Neuronal stem cell (in vitro differentiated cells): Measurements from ENCODE around the gene ANKRD28.

Experiments used
- DNase-seq: peaks from one replicate; pipeline ENCODE4 v3.0.0-alpha.2; 2013; ENCODE audit warnings: low spot score
- H2AFZ ChIP-seq: one replicate; pipeline ENCODE4 v1.6.1; 2013; ENCODE audit warnings: mild to moderate bottlenecking, low read length, inconsistent platforms
- H2AK5ac ChIP-seq: 2 replicates; pipeline ENCODE4 v1.6.1; 2013; ENCODE audit warnings: low read depth, mild to moderate bottlenecking, inconsistent platforms, low read length, moderate library complexity, mixed read lengths
- H2BK120ac ChIP-seq: 2 replicates; pipeline ENCODE4 v1.6.1; 2013; ENCODE audit warnings: low read depth, mild to moderate bottlenecking, inconsistent platforms, low read length, moderate library complexity, mixed read lengths
- H2BK12ac ChIP-seq: one replicate; pipeline ENCODE4 v1.6.1; 2013; ENCODE audit warnings: low read length, inconsistent platforms
- H2BK15ac ChIP-seq: 2 replicates; pipeline ENCODE4 v1.6.1; 2013; ENCODE audit warnings: mild to moderate bottlenecking, low read length, inconsistent platforms, mixed read lengths
- H2BK5ac ChIP-seq: one replicate; pipeline ENCODE4 v1.6.1; 2013; ENCODE audit warnings: inconsistent platforms, mild to moderate bottlenecking, low read length, moderate library complexity
- H3K14ac ChIP-seq: one replicate; pipeline ENCODE4 v1.6.1; 2013; ENCODE audit warnings: low read length, inconsistent platforms
- H3K18ac ChIP-seq: 2 replicates; pipeline ENCODE4 v1.6.1; 2013; ENCODE audit warnings: low read length, inconsistent platforms
- H3K23ac ChIP-seq: 2 replicates; pipeline ENCODE4 v1.6.1; 2013; ENCODE audit warnings: low read depth, mild to moderate bottlenecking, mixed read lengths, low read length, inconsistent platforms; ENCODE audit not compliant: poor library complexity
- H3K27ac ChIP-seq: replicated peaks from 3 replicates; pipeline ENCODE4 v1.5.1; 2013; ENCODE audit warnings: low read length, inconsistent platforms
- H3K27me3 ChIP-seq, 3 experiments: 2 replicates each; pipeline ENCODE4 v1.6.1; 2013; ENCODE audit warnings: low read length in 3 of 3, mild to moderate bottlenecking in 2 of 3, inconsistent platforms in 1 of 3, low read depth in 1 of 3, mixed read lengths in 1 of 3, moderate library complexity in 1 of 3; ENCODE audit not compliant: control insufficient read depth in 3 of 3, insufficient read depth in 3 of 3
- H3K36me3 ChIP-seq, 2 donors: replicated peaks in 1 of 2; 2 replicates each; pipeline ENCODE4 v1.6.1; 2013; ENCODE audit warnings: low read length in 2 of 2; ENCODE audit not compliant: control insufficient read depth in 2 of 2, insufficient read depth in 2 of 2
- H3K4ac ChIP-seq: 2 replicates; pipeline ENCODE4 v1.6.1; 2013; ENCODE audit warnings: inconsistent platforms, mild to moderate bottlenecking, low read length, moderate library complexity
- H3K4me1 ChIP-seq, 2 donors: 1 replicate in 1 of 2; 2 replicates in 1 of 2; pipeline ENCODE4 v1.6.1; 2013; ENCODE audit warnings: low read length in 2 of 2, low read depth in 1 of 2; ENCODE audit not compliant: control insufficient read depth in 2 of 2, insufficient read depth in 1 of 2
- H3K4me2 ChIP-seq: one replicate; pipeline ENCODE4 v1.6.1; 2013; ENCODE audit warnings: mild to moderate bottlenecking, low read length, inconsistent platforms; ENCODE audit not compliant: insufficient read depth, poor library complexity, severe bottlenecking
- H3K4me3 ChIP-seq, 2 donors: 2 replicates each; pipeline ENCODE4 v1.5.1; 2013; ENCODE audit warnings: low read length in 2 of 2, mild to moderate bottlenecking in 2 of 2, inconsistent platforms in 1 of 2, moderate library complexity in 1 of 2
- H3K79me1 ChIP-seq: one replicate; pipeline ENCODE4 v1.6.1; 2013; ENCODE audit warnings: low read depth, mild to moderate bottlenecking, inconsistent platforms, low read length, moderate library complexity
- H3K9ac ChIP-seq: one replicate; pipeline ENCODE4 v1.6.1; 2013; ENCODE audit warnings: mild to moderate bottlenecking, low read depth, low read length, inconsistent platforms; ENCODE audit not compliant: poor library complexity
- H3K9me3 ChIP-seq, 2 donors: replicated peaks in 1 of 2; 2 replicates each; pipeline versions ENCODE3 to v1.6.1; 2013; ENCODE audit warnings: low read length in 2 of 2, mild to moderate bottlenecking in 2 of 2, inconsistent platforms in 1 of 2, low read depth in 1 of 2, mixed read lengths in 1 of 2, moderate library complexity in 1 of 2; ENCODE audit not compliant: control insufficient read depth in 2 of 2, insufficient read depth in 1 of 2
- H4K8ac ChIP-seq: one replicate; pipeline ENCODE4 v1.6.1; 2013; ENCODE audit warnings: low read depth, mild to moderate bottlenecking, inconsistent platforms, low read length, moderate library complexity
- H4K91ac ChIP-seq: one replicate; pipeline ENCODE4 v1.6.1; 2013; ENCODE audit warnings: low read length, low read depth, mild to moderate bottlenecking, inconsistent platforms; ENCODE audit not compliant: poor library complexity
- WGBS, 2 donors: extraction: QIAGEN DNeasy Blood & Tissue Kit; methylation state at CpG; one replicate each; pipeline ENCODE4 v1.1.7; 2013; ENCODE audit warnings: missing lambda C conversion rate in 2 of 2, mixed read lengths in 1 of 2; ENCODE audit not compliant: insufficient read length in 2 of 2, insufficient replicate concordance in 1 of 2; ENCODE audit errors: extremely low coverage in 2 of 2; 5-methylcytosine and 5-hydroxymethylcytosine counted together

The ANKRD28 gene

GRCh38 chr3:15673536-15673935 is 124.2 kb downstream of the ANKRD28 start:
- DNase-seq, result no peak
- no CpG with 5 or more reads among the region's 1 CpG for WGBS, 2 donors
- H3K9me3 ChIP-seq, result no peaks in the 10 kb centered on the region
- H3K4me1 ChIP-seq, result no peaks in the 10 kb centered on the region
- no peak overlapping the region for H2AK5ac ChIP-seq
- H3K79me1 ChIP-seq, result no peaks in the 10 kb centered on the region
- H3K4ac ChIP-seq, result no peak overlapping the region
- no peak overlapping the region for H4K91ac ChIP-seq
- no peak overlapping the region for H3K4me3 ChIP-seq
- H3K4me2 ChIP-seq, result no peak overlapping the region
- no peak overlapping the region for H3K14ac ChIP-seq
- H3K36me3 ChIP-seq, result peaks cover 4 to 95% of the 10 kb centered on the region in 2 donors
- H2AFZ ChIP-seq, result no peak overlapping the region
- no peaks in the 10 kb centered on the region for H3K27me3 ChIP-seq
- no peak overlapping the region for H3K9ac ChIP-seq
- H4K8ac ChIP-seq, result no peak overlapping the region
- H2BK15ac ChIP-seq, result no peak overlapping the region
- H2BK120ac ChIP-seq, result no peak overlapping the region
- no peak overlapping the region for H3K27ac ChIP-seq
- no peak overlapping the region for H3K18ac ChIP-seq
- no peak overlapping the region for H2BK5ac ChIP-seq
- no peak overlapping the region for H3K23ac ChIP-seq
- no peak overlapping the region for H2BK12ac ChIP-seq

GRCh38 chr3:15667484-15667883 is 130.3 kb downstream of the ANKRD28 start:
- Histone ChIP-seq H2BK15ac (no peak overlapping the region), H3K4me3 (no peak overlapping the region), H3K79me1 (no peaks in the 10 kb centered on the region), H4K8ac (no peak overlapping the region), H3K4me1 (peaks cover 0 to 5% of the 10 kb centered on the region in 2 donors), H3K4me2 (no peak overlapping the region), H2BK12ac (no peak overlapping the region), H3K9me3 (no peaks in the 10 kb centered on the region), H3K36me3 (peaks cover under 1 to 53% of the 10 kb centered on the region in 2 donors), H4K91ac (no peak overlapping the region), H2AFZ (no peak overlapping the region), H3K23ac (no peak overlapping the region), H3K27ac (no peak overlapping the region), H3K9ac (no peak overlapping the region), H3K4ac (no peak overlapping the region), H3K27me3 (no peaks in the 10 kb centered on the region), H3K18ac (no peak overlapping the region), H2AK5ac (no peak overlapping the region), H3K14ac (no peak overlapping the region), H2BK5ac (no peak overlapping the region), H2BK120ac (no peak overlapping the region)
- no peak for DNase-seq
- no CpG with 5 or more reads among the region's 3 CpGs for WGBS, 2 donors

DNA sequence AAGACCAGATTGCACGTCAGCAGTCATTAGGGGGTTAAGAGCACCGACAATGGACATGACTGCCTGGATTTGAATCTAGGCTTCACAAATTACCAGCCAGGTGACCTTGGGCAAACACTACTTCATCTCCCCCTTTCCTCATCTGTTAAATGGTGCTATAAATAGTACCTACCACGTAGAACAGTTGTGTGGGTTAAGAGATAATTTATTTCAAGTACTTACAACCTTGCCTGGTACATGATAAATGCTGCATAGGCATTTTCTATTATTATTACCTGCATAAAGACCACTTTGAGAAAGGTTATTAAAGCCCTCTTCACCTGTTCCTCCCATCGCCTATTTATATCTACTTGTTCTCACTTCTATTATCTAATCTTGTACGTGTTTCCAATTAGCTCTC is 131.5 kb downstream of the ANKRD28 start:
- H2BK15ac ChIP-seq, result no peak overlapping the region
- H3K9me3 ChIP-seq, result no peaks in the 10 kb centered on the region
- H3K4me3 ChIP-seq, result no peak overlapping the region
- no peak overlapping the region for H3K4me2 ChIP-seq
- WGBS, 2 donors, result no CpG with 5 or more reads among the region's 5 CpGs
- H2AK5ac ChIP-seq, result no peak overlapping the region
- H4K91ac ChIP-seq, result no peak overlapping the region
- H3K14ac ChIP-seq, result no peak overlapping the region
- no peak overlapping the region for H4K8ac ChIP-seq
- H3K79me1 ChIP-seq, result no peaks in the 10 kb centered on the region
- H3K9ac ChIP-seq, result no peak overlapping the region
- H3K23ac ChIP-seq, result no peak overlapping the region
- H2BK120ac ChIP-seq, result no peak overlapping the region
- no peak overlapping the region for H2BK12ac ChIP-seq
- DNase-seq, result no peak
- H3K18ac ChIP-seq, result no peak overlapping the region
- no peaks in the 10 kb centered on the region for H3K27me3 ChIP-seq
- H3K36me3 ChIP-seq, result peaks cover 0 to 43% of the 10 kb centered on the region in 2 donors
- no peak overlapping the region for H2AFZ ChIP-seq
- no peak overlapping the region for H3K4ac ChIP-seq
- peaks cover 0 to 5% of the 10 kb centered on the region in 2 donors for H3K4me1 ChIP-seq
- H2BK5ac ChIP-seq, result no peak overlapping the region
- H3K27ac ChIP-seq, result no peak overlapping the region

DNA sequence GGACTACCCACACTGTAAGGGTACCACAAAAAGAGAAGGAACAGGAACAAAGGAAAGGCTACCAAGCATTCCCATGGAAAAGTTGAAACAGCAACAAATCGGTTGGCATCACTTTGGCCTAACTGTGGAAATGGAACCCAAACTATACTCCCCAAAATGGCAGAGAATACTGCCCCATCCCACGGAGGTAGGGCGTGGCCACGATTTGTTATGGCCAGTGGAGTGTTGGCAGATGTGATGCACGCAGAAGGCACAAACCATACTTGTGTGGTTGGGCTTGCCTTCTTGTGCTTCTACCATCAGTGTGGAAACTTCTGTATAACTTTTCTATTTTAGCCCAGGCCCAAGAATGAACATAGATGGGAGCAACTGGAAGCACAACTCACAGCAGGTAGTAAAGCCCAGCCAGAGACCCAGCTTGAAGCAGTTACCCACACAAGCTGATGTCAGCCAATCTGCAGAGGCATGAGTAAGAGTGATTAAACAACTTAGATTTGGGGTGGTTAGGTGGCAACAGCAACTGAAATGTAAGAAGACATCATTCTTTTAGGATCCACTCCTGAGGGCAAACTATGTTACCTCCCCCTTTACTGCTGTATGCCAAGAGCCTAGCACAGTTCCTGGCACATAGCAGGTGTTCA is 132.1 kb downstream of the ANKRD28 start:
- Histone ChIP-seq H2BK15ac (no peak overlapping the region), H2BK5ac (no peak overlapping the region), H3K14ac (no peak overlapping the region), H3K27me3 (no peaks in the 10 kb centered on the region), H2AK5ac (no peak overlapping the region), H3K36me3 (peaks cover 0 to 36% of the 10 kb centered on the region in 2 donors), H3K4me3 (peak overlapping the region in 1 of 2 donors; percentile 31), H2AFZ (no peak overlapping the region), H3K23ac (no peak overlapping the region), H3K27ac (no peak overlapping the region), H3K4me2 (no peak overlapping the region), H2BK120ac (no peak overlapping the region), H3K18ac (no peak overlapping the region), H3K4me1 (peaks cover 0 to 5% of the 10 kb centered on the region in 2 donors), H4K8ac (no peak overlapping the region), H3K9me3 (no peaks in the 10 kb centered on the region), H3K79me1 (no peaks in the 10 kb centered on the region), H4K91ac (no peak overlapping the region), H3K9ac (no peak overlapping the region), H3K4ac (no peak overlapping the region), H2BK12ac (no peak overlapping the region)
- no CpG with 5 or more reads among the region's 5 CpGs for WGBS, 2 donors
- no peak for DNase-seq
